ENCODE data around the gene ANAPC16. TPM values are rescaled to one million over a fixed set of nuclear protein-coding genes. Genes with fewer than 3 reads are reported as not detected.
A peak's percentile ranks its signal among the peaks of the same experiment; 100 is the strongest.
"Not testable (repeated sequence)": the region's sequence is repeated elsewhere in the genome, so short reads cannot be mapped to it uniquely, and the experiment has no call there.

The ANAPC16 gene
- total RNA-seq, 2 experiments from 2014 or later: 71.0 to 81.8 TPM

GRCh38 chr10:72260239-72260975, 44.6 kb downstream of the ANAPC16 start:
- H3K4me1 Mint-ChIP-seq: peaks cover 64% of the 10 kb centered on the region
- H3K27me3 Mint-ChIP-seq: no peaks in the 10 kb centered on the region
- H3K4me3 Mint-ChIP-seq: peak overlapping the region; percentile 83
- peaks cover 1% of the 10 kb centered on the region for H3K9me3 Mint-ChIP-seq
- H3K36me3 Mint-ChIP-seq: no peaks in the 10 kb centered on the region
- peak; percentile 91 for DNase-seq
- peak overlapping the region; percentile 99 for H3K27ac Mint-ChIP-seq

GRCh38 chr10:72260976-72261783, 45.4 kb downstream of the ANAPC16 start:
- DNase-seq: peak; percentile 83
- H3K9me3 Mint-ChIP-seq: peaks cover 1% of the 10 kb centered on the region
- H3K27me3 Mint-ChIP-seq: no peaks in the 10 kb centered on the region
- H3K27ac Mint-ChIP-seq: peak overlapping the region; percentile 99
- H3K36me3 Mint-ChIP-seq: no peaks in the 10 kb centered on the region
- H3K4me3 Mint-ChIP-seq: peak overlapping the region; percentile 83
- H3K4me1 Mint-ChIP-seq: peaks cover 60% of the 10 kb centered on the region

GRCh38 chr10:72261784-72262404, 46.1 kb downstream of the ANAPC16 start:
- Mint-ChIP-seq H3K27ac (peak overlapping the region; percentile 99), H3K27me3 (no peaks in the 10 kb centered on the region), H3K9me3 (peaks cover under 1% of the 10 kb centered on the region), H3K4me3 (peak overlapping the region; percentile 83), H3K36me3 (no peaks in the 10 kb centered on the region), H3K4me1 (peaks cover 55% of the 10 kb centered on the region)
- no peak for DNase-seq

- Mint-ChIP-seq H3K36me3 (peaks cover 2% of the 10 kb centered on the region), H3K27me3 (no peaks in the 10 kb centered on the region), H3K4me1 (peaks cover 46% of the 10 kb centered on the region), H3K9me3 (no peaks in the 10 kb centered on the region), H3K4me3 (peak overlapping the region; percentile 30), H3K27ac (peak overlapping the region; percentile 44)
- DNase-seq: no peak
Measured at GRCh38 chr10:72263613-72264241, 47.9 kb downstream of the ANAPC16 start.

- H3K36me3 Mint-ChIP-seq: peaks cover 2% of the 10 kb centered on the region
- no peak overlapping the region for H3K27ac Mint-ChIP-seq
- H3K27me3 Mint-ChIP-seq: no peaks in the 10 kb centered on the region
- peaks cover 40% of the 10 kb centered on the region for H3K4me1 Mint-ChIP-seq
- H3K4me3 Mint-ChIP-seq: no peak overlapping the region
- no peak for DNase-seq
- no peaks in the 10 kb centered on the region for H3K9me3 Mint-ChIP-seq
Measured at GRCh38 chr10:72264536-72264935, 48.7 kb downstream of the ANAPC16 start.

GRCh38 chr10:72265508-72265907, 49.7 kb downstream of the ANAPC16 start:
- no peak for DNase-seq
- peaks cover 34% of the 10 kb centered on the region for H3K4me1 Mint-ChIP-seq
- H3K27me3 Mint-ChIP-seq: no peaks in the 10 kb centered on the region
- H3K36me3 Mint-ChIP-seq: peaks cover 2% of the 10 kb centered on the region
- no peak overlapping the region for H3K4me3 Mint-ChIP-seq
- H3K9me3 Mint-ChIP-seq: no peaks in the 10 kb centered on the region
- no peak overlapping the region for H3K27ac Mint-ChIP-seq

- no peak overlapping the region for H3K4me3 Mint-ChIP-seq
- no peak overlapping the region for H3K27ac Mint-ChIP-seq
- peaks cover 36% of the 10 kb centered on the region for H3K4me1 Mint-ChIP-seq
- peaks cover 2% of the 10 kb centered on the region for H3K36me3 Mint-ChIP-seq
- no peaks in the 10 kb centered on the region for H3K27me3 Mint-ChIP-seq
- no peaks in the 10 kb centered on the region for H3K9me3 Mint-ChIP-seq
- DNase-seq: no peak
Measured at GRCh38 chr10:72265990-72266865, 50.4 kb downstream of the ANAPC16 start.

GRCh38 chr10:72267381-72267780, 51.6 kb downstream of the ANAPC16 start:
- no peak overlapping the region for H3K27ac Mint-ChIP-seq
- peaks cover 34% of the 10 kb centered on the region for H3K4me1 Mint-ChIP-seq
- no peak for DNase-seq

GRCh38 chr10:72267819-72268399, 52.1 kb downstream of the ANAPC16 start:
- H3K36me3 Mint-ChIP-seq: peaks cover 7% of the 10 kb centered on the region
- no peak for DNase-seq
- H3K4me3 Mint-ChIP-seq: no peak overlapping the region
- H3K4me1 Mint-ChIP-seq: peaks cover 38% of the 10 kb centered on the region
- H3K9me3 Mint-ChIP-seq: no peaks in the 10 kb centered on the region
- H3K27ac Mint-ChIP-seq: no peak overlapping the region
- H3K27me3 Mint-ChIP-seq: no peaks in the 10 kb centered on the region

More at GRCh38 chr10:72267381-72267780, 51.6 kb downstream of the ANAPC16 start:
- no peaks in the 10 kb centered on the region for H3K27me3 Mint-ChIP-seq
- H3K4me3 Mint-ChIP-seq: no peak overlapping the region
- peaks cover 2% of the 10 kb centered on the region for H3K36me3 Mint-ChIP-seq
- H3K9me3 Mint-ChIP-seq: no peaks in the 10 kb centered on the region

- H3K4me3 Mint-ChIP-seq, H3K36me3 Mint-ChIP-seq, H3K27me3 Mint-ChIP-seq, DNase-seq, H3K9me3 Mint-ChIP-seq: not testable (repeated sequence)
- H3K4me1 Mint-ChIP-seq: peaks cover 35% of the 10 kb centered on the region
- peak overlapping the region; percentile 23 for H3K27ac Mint-ChIP-seq
Measured at GRCh38 chr10:72268475-72269200, 52.8 kb downstream of the ANAPC16 start.

- Mint-ChIP-seq H3K36me3 (peaks cover 30% of the 10 kb centered on the region), H3K9me3 (no peaks in the 10 kb centered on the region), H3K27ac (no peak overlapping the region), H3K4me3 (no peak overlapping the region), H3K4me1 (peaks cover 29% of the 10 kb centered on the region), H3K27me3 (peaks cover 7% of the 10 kb centered on the region)
- no peak for DNase-seq
Measured at GRCh38 chr10:72270607-72271281, 54.9 kb downstream of the ANAPC16 start.

- H3K4me3 Mint-ChIP-seq: peak overlapping the region; percentile 99
- peaks cover 41% of the 10 kb centered on the region for H3K36me3 Mint-ChIP-seq
- H3K9me3 Mint-ChIP-seq: no peaks in the 10 kb centered on the region
- peaks cover 43% of the 10 kb centered on the region for H3K4me1 Mint-ChIP-seq
- H3K27ac Mint-ChIP-seq: peak overlapping the region; percentile 100
- peak; percentile 75 for DNase-seq
- H3K27me3 Mint-ChIP-seq: peaks cover 12% of the 10 kb centered on the region
Measured at GRCh38 chr10:72272689-72273409, 57.0 kb downstream of the ANAPC16 start.
